Smooth muscle cell (in vitro differentiated cells): ENCODE measurements around the gene MPZL2. TPM values are rescaled to one million over a fixed set of nuclear protein-coding genes. Genes with fewer than 3 reads are reported as not detected.

Experiments used
- DNase-seq: peaks from one replicate; lab custom pipeline; 2025; ENCODE audit not compliant: unreplicated experiment; lab: John Stamatoyannopoulos, UW
- H2AFZ ChIP-seq: fragments of 200-600 bp; sonication (generic); 2 replicates; pipeline ENCODE4 v1.6.0; 2016; ENCODE audit warnings: antibody characterized with exemption, low read depth, mild to moderate bottlenecking
- H3F3A ChIP-seq: fragments of 200-600 bp; sonication (generic); 2 replicates; pipeline ENCODE4 v1.6.0; 2017; ENCODE audit warnings: antibody characterized with exemption, low read depth
- H3K27ac ChIP-seq: fragments of 200-600 bp; sonication (generic); 2 replicates; pipeline ENCODE4 v1.5.1; 2016; ENCODE audit warnings: low read depth, mild to moderate bottlenecking
- H3K27me3 ChIP-seq: fragments of 200-600 bp; sonication (generic); 2 replicates; pipeline ENCODE4 v1.6.1; 2016; ENCODE audit warnings: low read depth, mild to moderate bottlenecking
- H3K36me3 ChIP-seq: fragments of 200-600 bp; sonication (generic); 2 replicates; pipeline ENCODE4 v1.5.1; 2016; ENCODE audit warnings: low read depth
- H3K4me1 ChIP-seq: fragments of 200-600 bp; sonication (generic); 2 replicates; pipeline ENCODE4 v1.5.1; 2016; ENCODE audit warnings: low read depth
- H3K4me2 ChIP-seq: fragments of 200-600 bp; sonication (generic); 2 replicates; pipeline ENCODE4 v1.6.0; 2016; ENCODE audit warnings: mild to moderate bottlenecking
- H3K4me3 ChIP-seq: fragments of 200-600 bp; sonication (generic); 2 replicates; pipeline ENCODE4 v1.5.1; 2016; ENCODE audit warnings: mild to moderate bottlenecking
- H3K79me2 ChIP-seq: fragments of 200-600 bp; sonication (generic); 2 replicates; pipeline ENCODE4 v1.6.0; 2016; ENCODE audit warnings: low read depth, mild to moderate bottlenecking
- H3K9ac ChIP-seq: fragments of 200-600 bp; sonication (generic); 2 replicates; pipeline ENCODE4 v1.6.0; 2016; ENCODE audit warnings: low read depth
- H3K9me3 ChIP-seq: fragments of 200-600 bp; sonication (generic); replicated peaks from 2 replicates; pipeline ENCODE4 v1.5.1; 2016; ENCODE audit warnings: low read depth
- H4K20me1 ChIP-seq: fragments of 200-600 bp; sonication (generic); 2 replicates; pipeline ENCODE4 v1.6.0; 2016; ENCODE audit warnings: low read depth
- CTCF ChIP-seq: fragments of 200-600 bp; sonication (generic); IDR thresholded peaks from 2 replicates; pipeline ENCODE4 v1.5.1; 2017; ENCODE audit warnings: borderline replicate concordance, mild to moderate bottlenecking, antibody characterized with exemption; ENCODE audit not compliant: insufficient read depth, poor library complexity, severe bottlenecking
- WGBS: methylation state at CpG from one replicate; pipeline ENCODE4 v1.1.7; 2016; ENCODE audit warnings: low lambda C conversion rate; 5-methylcytosine and 5-hydroxymethylcytosine counted together
- polyA plus RNA-seq: library from polyadenylated mRNA; unstranded; fragments of >200 nt; fragmentation: Nextera tagmentation; extraction: Ambion mirVana; gene quantifications from 2 replicates; pipeline ENCODE4 v1.2.1, GENCODE V29; 2016
- total RNA-seq: library from RNA; depleted of rRNA; stranded (reverse); fragments of >200 nt; gene quantifications from 2 replicates; pipeline ENCODE4 v1.2.3, GENCODE V29; 2014

The MPZL2 gene
- total and polyA plus RNA-seq, 2 experiments from 2014 or later: 5.5 to 53.9 TPM

GRCh38 chr11:118233377-118233776, 30.7 kb downstream of the MPZL2 start:
- no peaks in the 10 kb centered on the region for H3F3A ChIP-seq
- H2AFZ ChIP-seq: no peak overlapping the region
- H3K4me1 ChIP-seq: no peaks in the 10 kb centered on the region
- H3K4me2 ChIP-seq: no peak overlapping the region
- no peaks in the 10 kb centered on the region for H4K20me1 ChIP-seq
- H3K9ac ChIP-seq: no peak overlapping the region
- DNase-seq: no peak
- peak overlapping the region; percentile 35 for H3K27ac ChIP-seq
- no peak for TF ChIP-seq CTCF
- 76% methylated on average over 5 of the region's 5 CpGs for WGBS
- H3K36me3 ChIP-seq: no peaks in the 10 kb centered on the region
- H3K27me3 ChIP-seq: peaks cover 32% of the 10 kb centered on the region
- H3K79me2 ChIP-seq: no peaks in the 10 kb centered on the region
- H3K4me3 ChIP-seq: no peak overlapping the region
- H3K9me3 ChIP-seq: no peaks in the 10 kb centered on the region

GRCh38 chr11:118232659-118233058, 31.4 kb downstream of the MPZL2 start:
- 67% methylated on average over 1 of the region's 1 CpG for WGBS
- H3K36me3 ChIP-seq: no peaks in the 10 kb centered on the region
- H3K27me3 ChIP-seq: peaks cover 39% of the 10 kb centered on the region

GRCh38 chr11:118231461-118231860, 32.6 kb downstream of the MPZL2 start:
- Histone ChIP-seq H3K27me3 (peaks cover 51% of the 10 kb centered on the region), H2AFZ (no peak overlapping the region)

More at GRCh38 chr11:118232659-118233058, 31.4 kb downstream of the MPZL2 start:
- H3K4me1 ChIP-seq: no peaks in the 10 kb centered on the region
- no peaks in the 10 kb centered on the region for H4K20me1 ChIP-seq
- no peaks in the 10 kb centered on the region for H3K79me2 ChIP-seq
- H3K27ac ChIP-seq: no peak overlapping the region
- no peak overlapping the region for H3K9ac ChIP-seq
- no peak for TF ChIP-seq CTCF
- no peak overlapping the region for H2AFZ ChIP-seq
- no peak overlapping the region for H3K4me2 ChIP-seq
- no peak overlapping the region for H3K4me3 ChIP-seq
- DNase-seq: no peak
- H3F3A ChIP-seq: no peaks in the 10 kb centered on the region
- no peaks in the 10 kb centered on the region for H3K9me3 ChIP-seq

More at GRCh38 chr11:118231461-118231860, 32.6 kb downstream of the MPZL2 start:
- Histone ChIP-seq H3K79me2 (no peaks in the 10 kb centered on the region), H3K9me3 (no peaks in the 10 kb centered on the region), H3F3A (no peaks in the 10 kb centered on the region), H3K4me1 (no peaks in the 10 kb centered on the region), H3K4me3 (no peak overlapping the region), H3K4me2 (no peak overlapping the region), H3K27ac (no peak overlapping the region), H3K36me3 (no peaks in the 10 kb centered on the region), H4K20me1 (no peaks in the 10 kb centered on the region), H3K9ac (no peak overlapping the region)
- no peak for DNase-seq
- TF ChIP-seq CTCF: no peak
